GM19455 (cell line): ENCODE data around the gene COX4I1.
"Not testable (repeated sequence)": the region's sequence is repeated elsewhere in the genome, so short reads cannot be mapped to it uniquely, and the experiment has no call there.

ENCODE experiments used
- ATAC-seq: cut with Tn5 transposase; IDR thresholded peaks from one replicate; pipeline ENCODE4 v1.9.1; 2021; ENCODE audit not compliant: unreplicated experiment

Gene COX4I1

GRCh38 chr16:85798901-85799496 is 496 bp upstream of the COX4I1 start:
- peak; percentile 23 for ATAC-seq

- ATAC-seq: peak; percentile 17
Measured at GRCh38 chr16:85800321-85800669, 800 bp downstream of the COX4I1 start.

- ATAC-seq: no peak
Measured at GRCh38 chr16:85803570-85803969, 4.1 kb downstream of the COX4I1 start.

GRCh38 chr16:85805442-85806045 is 6.0 kb downstream of the COX4I1 start:
- no peak for ATAC-seq

- ATAC-seq: no peak
Measured at GRCh38 chr16:85806539-85806938, 7.0 kb downstream of the COX4I1 start.

GRCh38 chr16:85807340-85807739 is 7.8 kb downstream of the COX4I1 start:
- ATAC-seq: not testable (repeated sequence)

- ATAC-seq: not testable (repeated sequence)
Measured at GRCh38 chr16:85808104-85808503, 8.6 kb downstream of the COX4I1 start.

GRCh38 chr16:85808926-85809325 is 9.4 kb downstream of the COX4I1 start:
- no peak for ATAC-seq

- ATAC-seq: no peak
Measured at GRCh38 chr16:85809645-85810044, 10.2 kb downstream of the COX4I1 start.

GRCh38 chr16:85810097-85810741 is 10.7 kb downstream of the COX4I1 start:
- no peak for ATAC-seq

- no peak for ATAC-seq
Measured at GRCh38 chr16:85810742-85811115, 11.2 kb downstream of the COX4I1 start.

GRCh38 chr16:85812031-85812807 is 12.7 kb downstream of the COX4I1 start:
- ATAC-seq: no peak

- ATAC-seq: no peak
Measured at GRCh38 chr16:85812811-85813700, 13.6 kb downstream of the COX4I1 start.

- no peak for ATAC-seq
Measured at GRCh38 chr16:85816159-85816558, 16.7 kb downstream of the COX4I1 start.

GRCh38 chr16:85817195-85817594 is 17.7 kb downstream of the COX4I1 start:
- not testable (repeated sequence) for ATAC-seq

GRCh38 chr16:85819245-85819644 is 19.8 kb downstream of the COX4I1 start:
- no peak for ATAC-seq

GRCh38 chr16:85819771-85820170 is 20.3 kb downstream of the COX4I1 start:
- ATAC-seq: no peak

- no peak for ATAC-seq
Measured at GRCh38 chr16:85820604-85821372, 21.3 kb downstream of the COX4I1 start.

GRCh38 chr16:85821390-85822135 is 22.1 kb downstream of the COX4I1 start:
- peak; percentile 68 for ATAC-seq
